ENCODE measurements around the gene BAZ1A. TPM values are rescaled to one million over a fixed set of nuclear protein-coding genes. Genes with fewer than 3 reads are reported as not detected.
"Not testable (repeated sequence)": the region's sequence is repeated elsewhere in the genome, so short reads cannot be mapped to it uniquely, and the experiment has no call there.

The BAZ1A gene
- total RNA-seq, 1 experiment from 2014 or later, result 17.8 TPM

DNA sequence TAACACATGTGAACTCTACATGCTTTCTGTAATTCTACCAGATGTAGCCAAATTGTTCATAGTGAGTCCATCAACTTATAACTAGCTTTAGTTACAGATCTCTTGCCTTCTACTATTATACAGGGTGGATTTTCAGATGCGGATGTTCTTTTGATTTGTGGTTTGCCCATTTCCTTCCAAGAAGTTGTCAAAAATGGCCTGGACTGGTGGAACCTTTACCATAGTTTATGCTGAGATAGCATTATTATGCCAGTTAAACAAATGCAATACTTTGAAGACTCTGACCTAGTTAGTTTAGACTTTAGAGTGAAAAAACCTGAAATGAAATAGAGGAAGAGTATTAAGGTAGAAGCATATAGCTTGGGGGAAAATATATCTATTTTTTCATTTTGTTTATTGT, 133.3 kb downstream of the BAZ1A start:
- Histone ChIP-seq H3K4ac (ENCODE audit: low read depth, low read length) (no peak overlapping the region), H2BK20ac (ENCODE audit: low read depth, low read length, poor library complexity, severe bottlenecking) (no peak overlapping the region), H2BK5ac (ENCODE audit: insufficient read length, low read length) (no peak overlapping the region), H4K5ac (ENCODE audit: insufficient read length, low read depth, low read length) (no peak overlapping the region), H3K56ac (ENCODE audit: insufficient read length, low read depth, low read length) (no peak overlapping the region), H3K14ac (ENCODE audit: insufficient read depth, low read length) (no peak overlapping the region), H3K27ac (ENCODE audit: insufficient read length, low read depth, low read length) (no peak overlapping the region), H3T11ph (ENCODE audit: low read length) (no peak overlapping the region), H3K9me3 (ENCODE audit: control insufficient read depth, low read depth, low read length) (no peaks in the 10 kb centered on the region), H3K27me3 (ENCODE audit: insufficient read depth, low read length) (no peaks in the 10 kb centered on the region), H4K91ac (ENCODE audit: insufficient read length, low read depth, low read length) (no peak overlapping the region), H3K4me2 (ENCODE audit: insufficient read depth, insufficient read length, low read length) (no peak overlapping the region), H3K9ac (ENCODE audit: extremely low read depth, insufficient read length, low read length) (no peak overlapping the region), H3K18ac (ENCODE audit: insufficient read length, low read depth, low read length) (no peak overlapping the region), H2BK15ac (ENCODE audit: low read depth, low read length) (no peak overlapping the region), H3K23ac (ENCODE audit: insufficient read length, low read depth, low read length) (no peak overlapping the region), H2BK12ac (ENCODE audit: insufficient read length, low read depth, low read length) (no peak overlapping the region), H3K4me1 (ENCODE audit: insufficient read depth, low read length) (no peaks in the 10 kb centered on the region), H3K79me2 (ENCODE audit: insufficient read depth, low read length) (no peaks in the 10 kb centered on the region), H3K79me1 (ENCODE audit: insufficient read depth, low read depth, low read length, poor library complexity, severe bottlenecking) (no peaks in the 10 kb centered on the region), H3K23me2 (ENCODE audit: insufficient read length, low read depth, low read length, poor library complexity, severe bottlenecking) (no peaks in the 10 kb centered on the region), H2AK5ac (ENCODE audit: insufficient read length, low read length) (no peak overlapping the region), H4K8ac (replicated peaks; ENCODE audit: insufficient read length, low read depth, low read length) (no peak overlapping the region), H2BK120ac (ENCODE audit: low read depth, low read length, poor library complexity, severe bottlenecking) (no peak overlapping the region), H2AFZ (ENCODE audit: low read length) (no peak overlapping the region), H4K20me1 (ENCODE audit: control insufficient read depth, insufficient read depth, insufficient read length) (no peaks in the 10 kb centered on the region)
- TF ChIP-seq, protein P1, sequence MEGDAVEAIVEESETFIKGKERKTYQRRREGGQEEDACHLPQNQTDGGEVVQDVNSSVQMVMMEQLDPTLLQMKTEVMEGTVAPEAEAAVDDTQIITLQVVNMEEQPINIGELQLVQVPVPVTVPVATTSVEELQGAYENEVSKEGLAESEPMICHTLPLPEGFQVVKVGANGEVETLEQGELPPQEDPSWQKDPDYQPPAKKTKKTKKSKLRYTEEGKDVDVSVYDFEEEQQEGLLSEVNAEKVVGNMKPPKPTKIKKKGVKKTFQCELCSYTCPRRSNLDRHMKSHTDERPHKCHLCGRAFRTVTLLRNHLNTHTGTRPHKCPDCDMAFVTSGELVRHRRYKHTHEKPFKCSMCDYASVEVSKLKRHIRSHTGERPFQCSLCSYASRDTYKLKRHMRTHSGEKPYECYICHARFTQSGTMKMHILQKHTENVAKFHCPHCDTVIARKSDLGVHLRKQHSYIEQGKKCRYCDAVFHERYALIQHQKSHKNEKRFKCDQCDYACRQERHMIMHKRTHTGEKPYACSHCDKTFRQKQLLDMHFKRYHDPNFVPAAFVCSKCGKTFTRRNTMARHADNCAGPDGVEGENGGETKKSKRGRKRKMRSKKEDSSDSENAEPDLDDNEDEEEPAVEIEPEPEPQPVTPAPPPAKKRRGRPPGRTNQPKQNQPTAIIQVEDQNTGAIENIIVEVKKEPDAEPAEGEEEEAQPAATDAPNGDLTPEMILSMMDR (conservative IDR thresholded peaks at IDR 0.05), result no peak
- H3K27me3 Mint-ChIP-seq (ENCODE audit: low read depth), result no peaks in the 10 kb centered on the region
- H3K4me3 Mint-ChIP-seq, result no peak overlapping the region
- no peaks in the 10 kb centered on the region for H3K4me1 Mint-ChIP-seq
- DNase-seq, result no peak
- H3K27ac Mint-ChIP-seq, result no peak overlapping the region
- no peaks in the 10 kb centered on the region for H3K9me3 Mint-ChIP-seq
- no CpG with 5 or more reads among the region's 1 CpG for WGBS (ENCODE audit: extremely low coverage, insufficient read length, low lambda C conversion rate)
- H3K36me3 Mint-ChIP-seq (ENCODE audit: insufficient read depth in 1 of 3, low read depth in 3 of 3), result no peaks in the 10 kb centered on the region

DNA sequence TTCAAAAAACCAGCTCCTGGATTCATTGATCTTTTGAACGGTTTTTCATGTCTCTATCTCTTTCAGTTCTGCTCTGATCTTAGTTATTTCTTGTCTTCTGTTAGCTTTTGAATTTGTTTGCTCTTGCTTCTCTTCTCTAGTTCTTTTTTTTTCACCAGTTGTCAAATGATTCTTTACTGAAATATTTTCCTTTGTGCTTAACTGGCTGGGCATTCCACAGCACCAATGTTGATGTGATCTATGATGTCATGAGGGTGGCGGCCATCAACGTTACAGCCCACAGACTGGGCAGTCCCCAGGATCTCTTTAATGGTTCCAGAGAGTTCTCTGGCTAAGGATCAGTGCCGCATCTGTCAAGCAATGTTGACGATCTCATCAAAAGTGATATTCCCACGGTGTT, 135.0 kb downstream of the BAZ1A start:
- H3K23ac ChIP-seq (ENCODE audit: insufficient read length, low read depth, low read length); H3K4me3 Mint-ChIP-seq: not testable (repeated sequence)
- no CpG with 5 or more reads among the region's 6 CpGs for WGBS (ENCODE audit: extremely low coverage, insufficient read length, low lambda C conversion rate)

More for the DNA sequence above, 135.0 kb downstream of the BAZ1A start:
- H2AK5ac ChIP-seq (ENCODE audit: insufficient read length, low read length); H2BK20ac ChIP-seq (ENCODE audit: low read depth, low read length, poor library complexity, severe bottlenecking); H3K27me3 ChIP-seq (ENCODE audit: insufficient read depth, low read length); H3K4ac ChIP-seq (ENCODE audit: low read depth, low read length); H2BK5ac ChIP-seq (ENCODE audit: insufficient read length, low read length); H2AFZ ChIP-seq (ENCODE audit: low read length); DNase-seq; H3K4me1 Mint-ChIP-seq; H2BK12ac ChIP-seq (ENCODE audit: insufficient read length, low read depth, low read length); H3K79me1 ChIP-seq (ENCODE audit: insufficient read depth, low read depth, low read length, poor library complexity, severe bottlenecking); H3K56ac ChIP-seq (ENCODE audit: insufficient read length, low read depth, low read length); H3K18ac ChIP-seq (ENCODE audit: insufficient read length, low read depth, low read length); H3K27me3 Mint-ChIP-seq (ENCODE audit: low read depth); H3K4me2 ChIP-seq (ENCODE audit: insufficient read depth, insufficient read length, low read length); H3K9me3 ChIP-seq (ENCODE audit: control insufficient read depth, low read depth, low read length); H3K9me3 Mint-ChIP-seq; H3K27ac Mint-ChIP-seq; H4K20me1 ChIP-seq (ENCODE audit: control insufficient read depth, insufficient read depth, insufficient read length); H3K23me2 ChIP-seq (ENCODE audit: insufficient read length, low read depth, low read length, poor library complexity, severe bottlenecking); H4K5ac ChIP-seq (ENCODE audit: insufficient read length, low read depth, low read length); H3K27ac ChIP-seq (ENCODE audit: insufficient read length, low read depth, low read length); H3K9ac ChIP-seq (ENCODE audit: extremely low read depth, insufficient read length, low read length); H3T11ph ChIP-seq (ENCODE audit: low read length); H3K36me3 Mint-ChIP-seq (ENCODE audit: insufficient read depth in 1 of 3, low read depth in 3 of 3); H3K79me2 ChIP-seq (ENCODE audit: insufficient read depth, low read length); H3K14ac ChIP-seq (ENCODE audit: insufficient read depth, low read length); H2BK120ac ChIP-seq (ENCODE audit: low read depth, low read length, poor library complexity, severe bottlenecking); H3K4me1 ChIP-seq (ENCODE audit: insufficient read depth, low read length); H4K8ac ChIP-seq (replicated peaks; ENCODE audit: insufficient read length, low read depth, low read length); H4K91ac ChIP-seq (ENCODE audit: insufficient read length, low read depth, low read length); H2BK15ac ChIP-seq (ENCODE audit: low read depth, low read length): not testable (repeated sequence)
